Stimulated activated naive CD8-positive, alpha-beta T cell treated with anti-CD3 and anti-CD28 coated beads, Interleukin-15, Interleukin-2, amounts not matched to agents 100 U/mL and 50 U/mL, for 24 hours (primary cell): ENCODE data around the gene CTNNA3.
"Not testable (repeated sequence)": the region's sequence is repeated elsewhere in the genome, so short reads cannot be mapped to it uniquely, and the experiment has no call there.

Source experiments
- ATAC-seq: fragments of 150-1000 bp; cut with Tn5 transposase; one replicate; pipeline ENCODE4 v1.10.0; 2021
- DNase-seq: peaks from one replicate; pipeline ENCODE4 v3.0.0; 2021

CTNNA3 gene

DNA sequence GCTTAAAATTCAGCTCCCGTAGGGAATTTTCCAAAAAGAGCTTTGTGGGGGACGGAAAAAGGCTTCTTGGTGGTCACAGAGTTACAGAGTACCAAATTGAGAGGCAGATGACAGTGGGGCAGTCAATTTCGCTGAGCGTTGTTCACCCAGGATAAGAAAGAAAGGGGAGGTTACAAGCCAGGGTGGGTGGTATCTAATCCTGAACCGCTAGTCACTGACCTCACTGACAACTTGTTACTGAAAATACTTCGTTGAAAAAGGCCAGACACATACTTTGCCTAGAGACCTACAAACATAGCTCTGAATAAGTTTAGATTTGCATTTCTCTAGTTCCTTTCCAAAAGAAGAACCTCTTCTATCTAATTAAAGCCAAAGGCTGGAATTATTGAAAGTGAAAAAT, at the start of gene CTNNA3:
TSS of gene CTNNA3 (minus strand) at position 167 of the 400 bp plus-strand sequence.
- ATAC-seq (no peak), DNase-seq (no peak)

DNA sequence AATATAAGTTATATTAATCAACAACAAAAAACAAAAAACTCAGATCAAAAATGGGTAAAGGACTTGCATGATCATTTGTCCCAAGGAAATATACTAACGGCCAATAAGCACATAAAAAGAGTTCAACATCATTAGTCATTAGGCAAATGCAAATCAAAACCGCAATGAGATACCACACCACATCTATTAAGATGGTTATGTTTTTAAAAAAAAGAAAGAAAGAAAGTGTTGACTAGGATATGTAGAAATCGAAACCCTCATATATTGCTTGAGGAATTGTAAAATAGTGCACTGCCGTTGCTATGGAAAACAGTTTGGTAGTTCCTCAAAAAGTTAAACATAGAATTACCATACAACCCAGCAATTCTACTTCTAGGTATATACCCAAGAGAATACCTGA, 39.4 kb upstream of the CTNNA3 start:
- ATAC-seq (no peak), DNase-seq (no peak)

DNA sequence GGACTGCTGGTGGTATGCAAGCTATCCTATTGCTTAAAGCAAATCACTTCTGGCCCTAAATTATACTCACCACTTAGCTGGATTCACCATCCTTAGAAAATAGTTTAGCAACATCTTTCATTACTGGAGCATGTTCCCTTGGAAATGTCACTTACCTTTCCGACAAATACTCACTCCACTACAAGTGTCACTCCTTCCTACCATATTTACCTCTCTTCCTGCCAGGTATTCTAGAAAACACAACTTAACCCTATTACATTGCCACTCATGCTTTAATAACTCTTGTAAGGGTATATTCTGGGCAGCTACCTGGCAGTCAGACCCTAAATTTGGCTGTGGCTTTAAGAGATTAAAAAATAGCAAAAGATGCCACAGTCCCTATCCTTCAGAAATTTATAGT, 37.5 kb upstream of the CTNNA3 start:
- DNase-seq (no peak), ATAC-seq (no peak)

DNA sequence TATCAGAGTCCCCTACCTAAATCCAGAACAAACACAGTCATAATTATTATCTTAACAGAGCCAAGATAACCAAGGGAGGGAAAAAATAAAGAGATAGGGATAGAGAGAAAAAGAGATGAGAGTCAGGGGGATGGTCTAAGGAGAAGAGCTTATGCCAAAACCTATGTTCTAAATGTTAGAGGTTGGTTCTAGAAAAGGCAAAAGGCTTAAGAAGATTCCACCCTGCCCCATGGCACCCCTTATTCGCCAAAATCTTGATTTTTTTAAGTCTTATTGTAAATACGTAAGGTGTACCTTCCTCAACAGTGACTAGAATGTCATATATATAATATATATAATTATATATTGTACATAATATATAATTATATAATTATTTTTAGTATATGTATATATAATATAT, 29.6 kb upstream of the CTNNA3 start:
- ATAC-seq (no peak), DNase-seq (no peak)

DNA sequence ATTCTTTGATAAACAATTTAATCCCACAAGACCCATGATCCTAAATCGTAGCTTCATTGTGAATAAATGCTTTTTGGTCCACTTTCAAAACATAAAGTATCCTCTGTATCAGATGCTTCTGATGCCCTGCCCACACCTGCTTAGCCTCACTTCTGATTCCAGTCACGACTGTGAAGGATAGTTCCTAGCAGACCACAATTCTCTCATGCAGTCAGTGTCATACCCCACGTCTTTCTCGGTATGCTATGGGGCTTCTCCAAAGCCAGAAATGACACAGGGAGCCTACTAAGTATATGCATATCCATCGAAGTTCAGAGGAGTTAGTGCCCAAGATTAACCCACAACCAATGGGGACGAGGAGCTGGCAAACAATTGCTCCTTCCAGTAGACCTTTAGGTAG, 27.6 kb upstream of the CTNNA3 start:
- ATAC-seq (no peak), DNase-seq (no peak)

DNA sequence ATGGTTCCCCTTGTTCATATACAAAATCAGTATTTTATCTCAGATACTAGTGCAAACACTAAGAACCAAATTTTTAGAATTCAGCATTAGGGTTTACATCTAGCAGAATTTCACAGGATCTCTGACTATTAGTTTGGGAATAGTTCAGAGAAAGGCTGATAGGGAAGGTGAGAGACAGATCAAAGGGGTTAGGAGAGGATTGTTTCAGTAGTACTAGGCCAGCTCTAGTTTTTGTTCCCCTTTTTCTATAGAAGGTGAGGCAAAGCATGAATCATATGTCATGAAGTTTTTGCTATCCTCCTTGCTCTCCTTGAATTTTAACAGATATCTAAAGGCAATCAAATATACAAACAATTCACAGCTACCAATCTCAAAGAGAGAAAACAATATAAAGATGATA, 26.1 kb upstream of the CTNNA3 start:
- no peak for ATAC-seq

DNA sequence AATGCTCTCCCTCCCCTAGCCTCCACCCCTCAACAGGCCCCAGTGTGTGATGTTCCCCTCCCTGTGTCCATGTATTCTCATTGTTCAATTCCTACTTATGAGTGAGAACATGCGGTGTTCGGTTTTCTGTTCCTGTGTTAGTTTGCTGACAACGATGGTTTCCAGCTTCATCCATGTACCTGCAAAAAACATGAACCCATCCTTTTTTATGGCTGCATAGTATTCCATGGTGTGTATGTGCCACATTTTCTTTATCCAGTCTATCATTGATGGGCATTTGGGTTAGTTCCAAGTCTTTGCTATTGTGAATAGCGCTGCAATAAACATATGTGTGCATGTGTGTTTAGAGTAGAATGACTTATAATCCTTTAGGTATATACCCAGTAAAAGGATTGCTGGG, 20.5 kb upstream of the CTNNA3 start:
- not testable (repeated sequence) for DNase-seq, ATAC-seq

More for the DNA sequence above, 26.1 kb upstream of the CTNNA3 start:
- no peak for DNase-seq

DNA sequence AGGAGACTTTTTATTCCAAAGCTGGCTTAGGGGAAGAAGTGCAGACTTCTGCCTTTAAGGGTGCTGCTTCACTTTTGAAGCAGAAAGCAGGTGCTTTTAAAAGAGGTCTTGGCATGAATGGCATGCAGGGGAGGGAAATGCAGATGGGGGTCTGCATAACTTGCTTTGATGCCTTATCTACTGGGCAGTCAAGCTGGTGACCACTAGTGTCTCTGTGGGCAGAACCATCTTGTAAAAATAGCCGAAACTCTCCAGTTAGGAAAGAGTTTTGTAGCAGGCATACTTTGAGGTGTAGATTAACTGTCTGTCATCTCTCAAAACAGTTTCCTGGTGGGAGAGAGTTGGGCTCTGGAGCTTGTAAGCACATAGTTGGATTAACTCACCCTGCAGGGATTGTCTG, 9.9 kb upstream of the CTNNA3 start:
- no peak for ATAC-seq

DNA sequence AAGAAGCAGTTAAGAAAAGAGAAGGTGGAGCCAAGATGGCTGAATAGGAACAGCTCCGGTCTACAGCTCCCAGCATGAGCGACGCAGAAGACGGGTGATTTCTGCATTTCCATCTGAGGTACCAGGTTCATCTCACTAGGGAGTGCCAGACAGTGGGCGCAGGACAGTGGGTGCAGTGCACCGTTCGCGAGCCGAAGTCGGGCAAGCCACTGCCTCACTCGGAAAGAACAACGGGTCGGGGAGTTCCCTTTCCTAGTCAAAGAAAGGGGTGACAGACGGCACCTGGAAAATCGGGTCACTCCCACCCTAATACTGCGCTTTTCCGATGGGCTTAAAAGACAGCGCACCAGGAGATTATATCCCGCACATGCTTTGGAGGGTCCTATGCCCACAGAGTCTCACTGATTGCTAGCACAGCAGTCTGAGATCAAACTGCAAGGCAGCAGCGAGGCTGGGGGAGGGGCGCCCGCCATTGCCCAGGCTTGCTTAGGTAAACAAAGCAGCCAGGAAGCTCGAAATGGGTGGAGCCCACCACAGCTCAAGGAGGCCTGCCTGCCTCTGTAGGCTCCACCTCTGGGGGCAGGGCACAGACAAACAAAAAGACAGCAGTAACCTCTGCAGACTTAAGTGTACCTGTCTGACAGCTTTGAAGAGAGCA, 3.7 kb upstream of the CTNNA3 start:
- not testable (repeated sequence) for DNase-seq, ATAC-seq

More for the DNA sequence above, 9.9 kb upstream of the CTNNA3 start:
- DNase-seq: no peak

DNA sequence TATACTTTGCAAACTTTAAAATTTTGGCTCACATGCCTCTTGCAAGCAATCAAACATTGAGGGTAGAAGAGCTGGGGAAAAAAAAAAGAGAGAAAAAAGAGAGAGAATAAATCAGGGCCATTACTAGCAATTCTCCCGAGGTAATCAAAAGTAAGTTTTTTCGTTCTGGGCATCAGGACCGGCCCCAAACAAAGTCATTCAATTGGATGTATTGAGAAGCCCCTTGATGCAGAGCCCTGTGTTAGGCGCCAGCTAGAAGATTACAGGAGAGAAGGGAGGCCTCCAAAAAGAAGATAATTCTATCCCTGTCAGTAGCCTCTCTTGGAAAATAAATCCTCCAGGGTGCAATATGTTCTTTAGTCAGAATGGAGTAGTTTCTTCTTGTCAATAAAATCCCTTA, 2.2 kb upstream of the CTNNA3 start:
- DNase-seq (no peak), ATAC-seq (no peak)

DNA sequence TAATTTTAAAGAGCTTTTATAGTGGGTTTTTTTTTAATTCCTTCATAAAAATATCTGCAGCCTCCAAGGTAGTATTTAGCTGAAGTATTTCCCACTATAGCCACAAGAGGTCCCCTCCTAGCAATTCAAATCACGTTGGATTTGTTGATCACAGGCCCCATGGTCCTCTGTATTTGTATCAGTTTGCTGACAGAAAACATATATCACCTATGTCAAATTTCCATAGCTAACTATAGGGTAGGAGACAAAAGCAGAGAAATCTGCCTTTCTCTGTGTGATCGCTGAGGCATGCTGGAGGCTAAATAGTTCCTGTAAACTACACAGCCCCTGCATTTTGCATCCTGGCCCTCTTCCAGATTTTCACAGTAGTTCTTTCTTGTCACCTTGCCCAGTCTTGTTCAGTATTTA, 1.7 kb upstream of the CTNNA3 start:
- DNase-seq: no peak

DNA sequence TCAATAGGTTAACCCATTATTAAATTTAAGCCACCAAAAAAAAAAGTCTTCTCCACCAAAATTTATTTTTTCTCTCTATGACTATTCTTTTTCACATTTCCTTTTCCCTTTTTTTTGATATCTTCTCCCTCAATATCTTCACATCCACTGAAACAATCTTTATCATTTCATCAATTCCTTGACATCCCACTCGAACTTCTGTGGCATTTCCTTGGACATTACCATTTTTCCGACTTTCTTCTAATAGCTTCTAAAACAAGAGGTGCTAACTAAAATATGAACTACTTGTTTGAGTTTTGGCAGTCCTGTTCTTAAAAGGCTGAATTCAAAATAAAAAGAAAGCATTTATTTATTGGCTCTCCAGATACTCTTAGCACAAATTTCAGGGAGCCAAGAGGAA, 684 bp upstream of the CTNNA3 start:
- ATAC-seq: no peak

More for the DNA sequence above, 1.7 kb upstream of the CTNNA3 start:
- ATAC-seq: no peak

DNA sequence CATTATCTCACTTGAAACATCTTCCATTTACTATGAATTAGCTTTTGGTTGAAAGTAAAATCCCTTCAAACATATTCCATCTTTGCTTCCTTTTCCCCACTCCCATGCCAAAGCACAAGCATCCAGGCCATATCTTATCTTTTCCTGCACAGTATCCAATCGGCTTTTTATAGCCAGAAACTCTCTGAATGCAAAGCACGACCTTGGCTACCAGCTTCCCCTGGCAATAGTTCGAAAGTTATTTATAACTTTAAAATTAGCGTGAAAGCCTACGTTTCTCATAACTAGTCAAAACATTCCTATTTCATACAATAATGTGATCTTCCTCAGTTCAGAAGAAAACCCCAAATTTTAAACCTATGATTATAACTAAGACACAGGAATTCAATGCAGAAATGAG, 440 bp downstream of the CTNNA3 start:
- ATAC-seq (no peak), DNase-seq (no peak)

More for the DNA sequence above, 684 bp upstream of the CTNNA3 start:
- no peak for DNase-seq

DNA sequence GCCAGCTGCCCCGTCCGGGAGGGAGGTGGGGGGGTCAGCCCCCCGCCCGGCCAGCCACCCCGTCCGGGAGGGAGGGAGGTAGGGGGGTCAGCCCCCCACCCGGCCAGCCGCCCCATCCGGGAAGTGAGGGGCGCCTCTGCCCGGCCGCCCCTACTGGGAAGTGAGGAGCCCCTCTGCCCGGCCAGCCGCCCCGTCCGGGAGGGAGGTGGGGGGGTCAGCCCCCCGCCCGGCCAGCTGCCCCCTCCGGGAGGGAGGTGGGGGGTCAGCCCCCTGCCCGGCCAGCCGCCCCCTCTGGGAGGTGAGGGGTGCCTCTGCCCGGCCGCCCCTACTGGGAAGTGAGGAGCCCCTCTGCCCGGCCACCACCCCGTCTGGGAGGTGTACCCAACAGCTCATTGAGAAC, 4.1 kb downstream of the CTNNA3 start:
- not testable (repeated sequence) for ATAC-seq

DNA sequence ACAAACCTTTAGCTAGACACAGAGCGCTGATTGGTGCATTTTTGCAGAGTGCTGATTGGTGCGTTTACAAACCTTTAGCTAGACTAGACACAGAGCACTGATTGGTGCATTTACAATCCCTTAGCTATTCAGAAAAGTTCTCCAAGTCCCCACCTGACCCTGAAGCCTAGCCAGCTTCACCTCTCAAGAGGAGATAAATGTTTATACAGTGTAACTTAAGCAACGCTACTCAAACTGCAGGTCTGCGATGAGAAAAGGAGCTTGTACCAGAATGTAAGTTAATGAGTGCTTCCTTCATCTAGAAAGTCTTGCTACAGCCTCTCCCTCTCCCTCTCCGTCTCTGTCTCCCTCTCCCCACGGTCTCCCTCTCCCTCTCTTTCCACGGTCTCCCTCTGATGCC, 5.5 kb downstream of the CTNNA3 start:
- ATAC-seq, DNase-seq: not testable (repeated sequence)

More for the DNA sequence above, 4.1 kb downstream of the CTNNA3 start:
- not testable (repeated sequence) for DNase-seq

DNA sequence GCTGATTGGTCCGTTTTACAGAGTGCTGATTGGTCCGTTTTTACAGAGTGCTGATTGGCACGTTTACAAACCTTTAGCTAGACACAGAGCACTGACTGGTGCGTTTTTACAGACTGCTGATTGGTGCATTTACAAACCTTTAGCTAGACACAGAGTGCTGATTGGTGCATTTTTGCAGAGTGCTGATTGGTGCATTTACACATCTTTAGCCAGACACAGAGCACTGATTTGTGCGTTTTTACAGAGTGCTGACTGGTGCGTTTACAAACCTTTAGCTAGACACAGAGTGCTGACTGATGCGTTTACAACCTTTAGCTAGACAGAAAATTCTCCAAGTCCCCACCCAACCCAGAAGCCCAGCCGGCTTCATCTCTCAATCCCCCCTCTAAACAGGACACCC, 11.9 kb downstream of the CTNNA3 start:
- not testable (repeated sequence) for DNase-seq, ATAC-seq

DNA sequence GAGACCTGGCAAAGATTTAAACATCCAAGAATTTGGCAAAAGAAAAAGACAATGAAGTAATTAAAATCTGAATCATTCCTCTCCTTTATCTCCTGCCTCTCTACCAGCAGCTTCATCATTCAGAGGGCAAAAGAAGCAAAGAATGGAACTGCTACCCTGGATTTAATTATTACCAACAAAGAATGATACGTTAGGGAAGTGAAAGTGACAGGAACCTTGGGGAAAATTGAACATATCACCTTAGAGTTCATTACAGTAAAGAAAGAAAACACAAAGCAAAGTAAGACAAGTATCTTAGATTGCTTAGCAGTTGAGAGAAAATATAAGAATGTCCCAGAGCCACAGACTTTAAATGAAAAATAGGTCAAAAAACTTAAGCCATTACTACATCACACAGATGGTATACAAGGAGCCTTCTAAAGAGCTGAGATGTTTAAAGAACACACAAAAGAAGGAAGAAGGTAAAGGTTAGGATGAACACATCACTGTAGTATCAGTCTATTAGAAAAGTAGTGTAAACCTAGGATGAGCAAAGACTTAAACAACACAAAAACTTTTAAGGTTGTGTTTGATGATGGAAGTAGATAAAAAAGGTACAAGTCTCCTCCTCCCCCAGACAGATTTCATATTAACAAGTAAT, 17.5 kb downstream of the CTNNA3 start:
- ATAC-seq: no peak

DNA sequence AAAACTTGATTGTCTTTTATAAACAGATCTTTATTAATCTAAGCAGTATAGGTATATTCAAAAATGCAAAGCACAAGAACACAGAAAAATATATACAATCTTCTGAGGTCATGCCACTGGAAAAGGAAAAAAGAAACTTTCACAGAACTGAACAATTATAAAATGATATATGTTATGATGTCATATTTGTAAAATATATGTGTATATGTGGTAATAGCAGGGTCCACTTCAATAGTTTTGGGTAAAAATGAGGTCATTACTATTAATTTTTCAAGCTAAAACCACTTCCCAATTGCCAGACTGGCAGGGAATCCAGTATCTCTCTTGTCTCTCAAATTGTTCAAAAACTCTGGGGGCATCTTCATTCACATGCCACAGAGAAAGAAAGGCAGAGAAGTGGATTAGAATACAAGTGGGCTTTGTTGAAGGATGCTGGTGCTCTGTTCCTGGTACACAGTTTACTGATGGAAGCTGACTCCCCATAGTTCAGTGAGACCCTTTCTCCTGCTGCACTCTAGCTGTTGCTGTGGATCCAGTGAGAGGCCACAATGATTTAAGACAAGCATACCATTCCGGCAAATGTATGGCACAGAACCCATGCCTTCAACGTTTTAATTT, 19.7 kb downstream of the CTNNA3 start:
- ATAC-seq (no peak), DNase-seq (no peak)

More for the DNA sequence above, 17.5 kb downstream of the CTNNA3 start:
- DNase-seq: no peak

DNA sequence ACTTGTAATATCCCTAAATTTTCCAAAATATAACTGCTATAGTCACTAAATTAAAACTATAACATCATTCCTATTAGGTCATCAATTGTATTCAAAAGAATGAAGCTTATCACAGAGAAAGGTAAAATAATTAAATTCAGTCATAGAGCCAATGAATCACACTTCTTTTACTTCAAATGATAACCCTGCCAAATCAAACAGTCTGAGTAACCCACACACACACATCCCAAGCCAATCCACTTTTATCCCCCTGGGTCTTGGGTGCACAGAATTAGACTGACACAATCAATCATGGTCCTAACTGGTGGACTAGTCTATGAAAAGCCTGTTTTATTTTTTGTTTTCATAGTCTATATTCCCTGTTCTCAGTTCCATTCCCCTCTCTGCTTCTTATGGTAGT, 25.6 kb downstream of the CTNNA3 start:
- no peak for ATAC-seq
- DNase-seq: no peak

DNA sequence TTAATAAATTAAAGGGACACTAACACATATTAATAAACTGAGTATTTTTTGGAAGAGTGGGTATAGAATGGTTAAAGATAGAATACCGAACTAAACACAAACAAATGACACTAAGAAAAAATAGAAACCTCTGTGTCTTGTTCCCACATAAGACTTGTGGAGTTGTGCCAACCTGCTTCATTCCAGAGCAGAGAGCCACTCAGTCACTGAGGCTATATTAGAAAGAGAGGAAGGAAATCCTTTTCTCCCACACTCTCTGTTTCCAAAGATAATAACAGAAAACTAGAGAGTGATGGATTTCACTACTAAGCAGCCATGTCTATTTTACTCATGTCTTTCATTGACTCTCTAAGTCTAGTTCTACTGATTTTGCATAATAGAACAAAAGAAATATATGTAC, 26.0 kb downstream of the CTNNA3 start:
- ATAC-seq (no peak), DNase-seq (no peak)

DNA sequence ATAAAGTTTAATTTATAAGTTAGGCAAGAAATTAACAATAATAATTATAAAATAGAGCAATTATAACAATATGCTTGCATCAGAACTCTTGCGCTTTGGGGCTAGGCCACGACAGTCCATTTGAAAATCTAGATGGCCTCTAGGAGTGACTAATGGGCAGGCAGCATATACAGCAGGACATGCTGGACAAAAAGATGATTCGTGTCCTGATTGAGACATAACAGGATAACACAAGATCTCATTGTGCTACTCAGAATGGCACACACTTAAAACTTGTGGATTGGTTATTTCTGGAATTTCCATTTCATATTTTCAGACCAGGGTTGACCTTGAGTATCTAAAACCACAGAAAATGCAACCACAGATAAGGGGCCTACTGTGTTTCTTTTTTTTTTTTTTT, 27.5 kb downstream of the CTNNA3 start:
- DNase-seq: no peak

DNA sequence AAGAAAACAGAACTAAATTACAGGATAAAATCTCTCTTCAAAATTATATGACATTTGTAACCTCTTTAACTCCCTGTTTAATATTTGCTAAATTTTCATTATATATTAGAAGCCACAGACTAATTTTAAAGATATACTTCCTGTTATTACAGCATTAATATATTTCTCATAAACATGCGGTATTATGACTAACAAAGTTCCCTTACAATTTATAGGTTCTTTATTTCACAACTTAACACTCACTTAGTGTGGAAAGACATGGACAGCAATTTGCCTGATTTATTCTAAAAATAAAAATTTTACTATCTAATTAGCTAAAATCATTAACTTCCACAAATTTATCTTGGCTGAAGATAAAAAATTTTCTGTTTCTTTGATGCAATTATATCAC, 29.0 kb downstream of the CTNNA3 start:
- no peak for ATAC-seq

More for the DNA sequence above, 27.5 kb downstream of the CTNNA3 start:
- no peak for ATAC-seq

DNA sequence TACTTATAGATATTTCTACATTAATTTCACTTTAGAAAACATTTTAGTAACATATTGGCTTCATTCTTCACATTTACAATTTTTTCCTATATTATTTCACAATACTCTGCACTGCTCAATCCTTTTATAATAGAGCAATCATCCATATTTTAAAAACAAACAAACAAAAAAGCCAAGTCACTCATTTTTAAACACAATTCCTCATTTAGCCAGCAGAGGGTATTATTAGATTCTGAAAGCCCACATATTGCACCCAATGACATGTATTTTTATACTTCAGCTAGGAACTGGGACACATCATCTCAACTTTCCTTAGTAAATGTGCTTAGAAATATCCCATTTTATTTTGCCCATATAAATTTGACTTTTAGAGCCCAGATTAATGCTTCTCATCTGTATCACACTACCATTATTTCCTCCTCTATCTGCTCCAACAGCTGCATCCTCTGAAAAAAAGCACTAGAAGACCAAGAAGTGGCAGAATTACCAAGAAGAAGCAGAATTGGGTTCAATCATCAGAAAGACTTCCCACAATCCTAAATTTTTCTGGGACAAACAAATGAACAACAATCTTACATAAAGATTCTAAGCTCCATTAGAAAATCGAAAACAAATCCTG, 29.5 kb downstream of the CTNNA3 start:
- DNase-seq (no peak), ATAC-seq (no peak)

More for the DNA sequence above, 29.0 kb downstream of the CTNNA3 start:
- no peak for DNase-seq
